ENCODE measurements around the gene CNFN. TPM values are rescaled to one million over a fixed set of nuclear protein-coding genes. Genes with fewer than 3 reads are reported as not detected.

CNFN gene, protein sequence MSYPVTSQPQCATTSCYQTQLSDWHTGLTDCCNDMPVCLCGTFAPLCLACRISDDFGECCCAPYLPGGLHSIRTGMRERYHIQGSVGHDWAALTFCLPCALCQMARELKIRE
- not detected in 2 replicates for total RNA-seq

DNA sequence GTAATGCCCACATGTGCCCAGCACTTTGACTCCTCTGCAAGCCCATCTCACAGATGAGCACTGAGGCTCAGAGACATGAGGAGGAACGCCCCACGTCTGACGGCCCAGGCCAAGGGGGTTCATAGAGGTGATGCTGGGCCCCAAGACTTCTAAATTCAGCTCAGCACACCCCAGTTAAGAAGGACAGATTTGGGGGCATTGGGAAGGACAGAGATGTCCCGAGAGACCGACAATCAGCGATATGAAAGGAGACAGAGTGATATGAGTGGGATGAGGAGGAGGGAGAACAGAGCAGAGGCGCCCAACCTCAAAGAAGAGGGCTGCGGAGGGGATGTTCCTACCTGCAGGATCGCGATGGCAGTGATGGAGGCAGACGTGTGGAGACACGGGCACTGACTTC, at the start of gene CNFN:
Gene CNFN, minus strand, starts transcription at position 399 of the 400 bp plus-strand sequence. CDS start 1,260 bp downstream, outside the sequence.
- intact Hi-C loops (cut with micrococcal nuclease): no loop called here

DNA sequence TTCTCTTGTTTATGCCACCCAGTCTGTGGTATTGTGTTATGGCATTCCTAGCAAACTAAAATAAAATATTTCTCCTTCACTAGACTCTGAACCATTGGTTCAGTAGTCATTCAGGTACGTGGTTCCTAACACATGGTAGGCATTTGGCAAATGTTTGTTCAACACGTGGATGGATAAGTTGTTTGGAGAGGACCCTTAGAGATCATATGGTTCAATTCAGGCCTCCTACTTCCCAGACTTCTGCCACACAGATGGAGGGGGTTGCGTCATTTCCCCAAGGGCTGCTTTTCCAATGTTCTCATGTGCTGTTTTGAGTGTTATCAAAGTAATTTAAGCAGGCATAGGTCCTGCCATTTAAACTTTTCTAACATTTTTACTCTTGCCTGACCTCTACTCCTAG, 45.9 kb upstream of the CNFN start:
- intact Hi-C loops (cut with micrococcal nuclease): no loop called here

DNA sequence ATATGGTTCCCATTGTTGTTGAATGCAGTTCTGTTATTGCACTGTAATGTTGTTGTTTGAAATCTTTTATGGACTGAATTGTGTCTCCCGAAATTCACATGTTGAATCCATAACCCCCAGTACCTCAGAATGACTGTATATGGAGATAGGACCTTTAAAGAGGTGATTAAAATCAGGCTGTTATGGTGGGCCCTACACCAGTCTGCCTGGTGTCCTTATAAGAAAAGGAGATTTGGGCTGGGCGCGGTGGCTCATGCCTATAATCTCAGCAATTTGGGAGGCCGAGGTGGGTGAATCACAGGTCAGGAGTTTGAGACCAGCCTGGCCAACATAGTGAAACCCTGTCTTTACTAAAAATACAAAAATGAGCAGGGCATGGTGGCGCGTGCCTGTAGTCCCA, 45.2 kb upstream of the CNFN start:
- intact Hi-C loops (cut with micrococcal nuclease): no loop called here

DNA sequence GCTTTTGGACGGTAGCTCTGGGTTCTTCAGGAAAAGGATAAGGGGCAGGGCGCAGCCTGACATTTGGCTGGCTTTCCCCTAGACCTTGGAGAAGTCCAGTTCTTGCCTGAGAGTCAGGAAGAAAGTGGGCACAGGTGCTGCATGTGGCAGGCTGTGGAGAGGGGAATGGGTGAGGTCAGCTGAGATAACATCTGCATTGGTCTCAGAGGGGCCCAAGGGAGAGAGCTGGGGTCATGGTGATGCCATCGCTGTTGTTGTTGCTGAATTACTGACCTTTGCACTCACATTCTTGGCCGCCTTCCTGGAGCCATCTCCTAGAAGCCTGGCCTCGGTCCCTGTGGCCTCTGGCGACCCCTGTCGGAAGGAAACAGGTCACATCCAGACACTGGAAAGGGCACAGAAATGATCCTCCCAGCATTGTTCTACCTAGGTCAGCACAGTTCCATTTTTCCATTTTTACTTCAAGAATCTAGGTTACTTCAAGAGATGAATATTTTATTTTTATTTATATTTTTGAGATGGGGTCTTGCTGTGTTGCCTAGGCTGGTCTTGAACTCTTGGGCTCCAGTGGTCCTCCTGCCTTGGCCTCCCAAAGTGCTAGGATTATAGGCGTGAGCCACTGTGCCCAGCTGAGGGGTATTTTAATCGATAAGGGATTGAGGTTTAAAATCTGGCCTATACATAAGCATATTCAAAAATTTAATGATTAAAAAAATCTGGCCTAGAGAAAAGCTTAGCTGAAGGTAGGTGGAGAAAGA, 43.6 kb upstream of the CNFN start:
- intact Hi-C loops (cut with micrococcal nuclease): loop anchor here (1.0 kb wide), 2 partner anchors 13 to 46 kb away; no protein-coding TSS in a partner anchor

DNA sequence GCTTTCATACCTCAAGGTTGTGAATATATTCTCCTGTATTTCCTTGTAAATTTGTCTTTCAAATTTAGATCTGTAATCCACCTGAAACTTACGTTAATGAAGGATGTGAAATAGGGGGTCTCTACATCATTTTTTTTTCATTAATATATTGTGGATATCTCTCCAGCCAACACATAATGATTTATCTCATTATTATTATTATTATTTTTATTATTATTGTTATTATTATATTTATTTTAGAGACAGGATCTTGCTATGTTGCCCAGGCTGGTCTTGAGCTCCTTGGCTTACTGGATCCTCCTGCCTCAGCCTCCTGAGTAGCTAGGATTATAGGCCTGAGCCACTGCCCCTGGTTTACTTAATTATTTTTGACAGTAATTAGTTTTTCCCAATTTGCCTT, 41.4 kb upstream of the CNFN start:
- intact Hi-C loops (cut with micrococcal nuclease): no loop called here

DNA sequence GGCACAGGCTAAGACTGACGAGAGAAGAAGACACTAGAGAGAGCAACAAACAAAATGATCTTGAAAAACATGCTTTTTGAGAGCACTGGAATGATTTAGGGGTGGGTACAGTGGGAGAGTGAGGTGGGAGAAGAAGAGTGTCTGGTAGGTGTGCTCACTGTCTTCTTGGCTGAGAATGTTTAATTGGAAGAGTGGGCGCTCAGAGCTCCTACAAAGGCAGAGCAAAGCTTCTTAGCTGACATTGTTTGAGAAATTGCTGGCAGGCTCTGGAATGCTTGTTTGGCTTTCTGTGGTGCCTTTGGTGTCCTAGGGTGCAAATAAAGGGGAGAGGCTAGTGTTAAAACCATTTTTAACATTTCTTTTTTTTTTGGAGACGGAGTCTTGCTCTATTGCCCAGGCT, 38.6 kb upstream of the CNFN start:
- intact Hi-C loops (cut with micrococcal nuclease): no loop called here

DNA sequence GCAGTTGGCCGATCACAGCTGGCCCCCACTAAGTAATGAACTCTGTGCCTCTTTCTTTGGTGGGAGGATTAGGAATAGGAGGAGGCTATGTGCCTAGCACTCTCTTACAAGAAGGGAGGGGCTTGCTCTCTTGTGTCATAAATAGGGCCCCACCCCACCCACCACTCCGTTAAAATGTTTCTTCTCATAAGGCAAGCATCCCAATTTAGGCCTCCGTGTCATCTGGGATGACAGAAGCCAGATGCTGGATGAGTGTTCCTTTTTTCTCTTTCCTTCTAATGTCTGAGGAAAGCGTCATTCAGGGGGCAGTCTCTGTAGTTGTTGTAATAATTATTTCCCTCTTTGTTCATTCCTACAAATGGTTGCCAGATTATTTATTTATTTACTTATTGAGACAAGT, 37.2 kb upstream of the CNFN start, which contains the start of gene LIPE:
Gene LIPE, minus strand, starts transcription at position 76 of the 400 bp plus-strand sequence. CDS start 239 bp downstream, outside the sequence.
- intact Hi-C loops (cut with micrococcal nuclease): no loop called here

DNA sequence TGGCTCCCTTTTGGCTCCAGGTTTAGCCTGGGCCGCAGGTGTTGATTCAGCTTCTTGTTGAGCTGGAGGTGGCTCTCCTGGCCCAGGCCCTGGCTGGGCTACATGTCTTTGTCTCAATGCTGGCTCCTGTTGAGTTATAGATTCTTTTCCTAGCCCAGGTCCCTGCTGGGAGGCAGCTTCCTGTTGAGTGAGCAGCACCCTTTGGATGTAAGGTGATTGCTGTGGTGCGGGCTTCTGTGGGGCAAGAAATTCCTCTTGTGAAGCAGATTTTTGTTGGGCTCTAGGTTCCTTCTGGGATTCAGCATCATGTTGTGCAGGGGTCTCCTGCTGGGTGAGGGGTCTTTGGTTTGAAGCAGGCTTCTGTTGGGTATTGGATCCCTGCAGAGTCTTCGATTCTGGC, 36.5 kb upstream of the CNFN start:
- intact Hi-C loops (cut with micrococcal nuclease): no loop called here

DNA sequence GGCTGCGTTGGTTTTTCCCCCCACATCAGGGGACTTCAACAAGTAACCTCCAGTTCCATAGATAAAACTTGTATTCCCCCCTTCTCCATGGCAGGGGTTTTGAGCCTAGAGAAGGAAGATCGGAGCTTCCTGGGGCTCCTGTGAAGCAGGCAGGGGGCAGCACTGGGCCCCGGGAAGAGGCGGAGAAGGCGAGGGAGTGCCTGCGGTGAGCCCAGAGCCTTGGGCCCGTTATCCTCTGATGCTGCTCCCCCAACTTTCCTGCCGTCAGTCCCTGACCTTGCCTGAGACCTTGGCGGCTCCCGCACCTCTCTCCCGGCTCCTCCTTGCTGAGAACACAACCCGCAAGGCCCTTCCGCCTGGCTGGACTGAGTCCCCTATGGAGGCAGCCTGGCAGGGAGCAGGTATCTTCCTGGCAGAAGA, 34.6 kb upstream of the CNFN start:
- intact Hi-C loops (cut with micrococcal nuclease): no loop called here

DNA sequence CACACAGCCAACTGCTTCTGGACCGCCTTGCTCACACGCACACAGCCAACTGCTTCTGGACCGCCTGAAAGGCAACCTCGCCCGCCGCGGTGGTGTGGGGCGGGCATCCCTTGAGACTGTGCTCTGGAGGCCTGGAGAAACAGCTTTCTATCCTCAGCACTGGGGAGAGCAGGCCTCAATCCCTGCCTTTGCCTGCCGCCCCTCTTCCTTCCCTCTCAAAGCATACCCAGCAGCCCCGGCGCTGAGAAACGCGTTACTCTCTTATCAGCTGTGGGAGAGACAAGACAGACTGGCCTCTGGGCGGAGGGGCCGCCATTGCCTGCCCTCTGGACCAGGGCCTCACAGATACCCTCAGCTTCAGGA, 34.2 kb upstream of the CNFN start:
- intact Hi-C loops (cut with micrococcal nuclease): no loop called here

DNA sequence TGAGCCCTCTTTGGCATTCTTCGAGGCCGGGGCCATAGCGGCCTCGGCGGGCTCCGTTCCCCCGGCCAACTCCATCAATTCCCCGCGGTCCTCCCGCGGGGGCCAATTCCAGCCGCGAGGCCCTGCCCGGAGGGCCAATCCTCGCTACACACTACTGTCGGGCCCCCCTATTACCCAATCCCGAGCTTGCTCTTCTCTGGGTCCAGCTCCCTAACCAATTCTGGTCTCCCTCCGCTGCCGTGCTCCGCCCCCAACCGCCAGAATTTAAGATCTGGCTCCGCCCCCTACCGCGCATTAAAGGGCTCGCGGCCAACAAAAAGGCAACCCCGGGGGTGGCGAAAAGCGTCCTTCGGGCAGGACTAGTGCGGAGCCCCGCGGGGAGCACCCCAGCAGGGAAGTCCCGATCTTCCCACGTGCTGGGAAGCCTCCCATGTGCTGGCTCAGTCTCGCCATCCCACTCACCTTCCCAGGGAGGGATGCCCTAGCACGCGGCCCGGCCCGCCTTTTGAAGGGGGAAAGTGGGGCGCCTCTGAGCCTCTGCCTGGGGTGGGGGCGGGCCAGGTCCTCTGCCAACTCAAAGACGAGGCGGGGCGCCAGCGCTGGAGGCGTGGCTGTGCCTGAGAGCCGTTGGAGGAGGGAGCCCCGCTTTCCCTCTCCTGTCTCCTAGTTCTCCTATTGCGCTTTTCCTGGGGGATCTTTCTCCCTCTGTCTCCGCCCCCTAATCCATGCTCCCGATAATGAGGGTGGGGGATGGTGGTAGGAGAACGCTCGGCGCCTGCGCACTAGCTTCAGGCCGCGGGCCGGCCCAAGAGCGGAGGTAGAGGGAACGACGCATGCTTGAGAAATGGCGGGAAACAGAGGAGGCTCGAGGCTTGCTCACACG, 33.6 kb upstream of the CNFN start:
- intact Hi-C loops (cut with micrococcal nuclease): loop anchor here (1.0 kb wide), 11 partner anchors 22 to 348 kb away; partner anchors contain the start of genes DEDD2, GSK3A, MEGF8 and PAFAH1B3

DNA sequence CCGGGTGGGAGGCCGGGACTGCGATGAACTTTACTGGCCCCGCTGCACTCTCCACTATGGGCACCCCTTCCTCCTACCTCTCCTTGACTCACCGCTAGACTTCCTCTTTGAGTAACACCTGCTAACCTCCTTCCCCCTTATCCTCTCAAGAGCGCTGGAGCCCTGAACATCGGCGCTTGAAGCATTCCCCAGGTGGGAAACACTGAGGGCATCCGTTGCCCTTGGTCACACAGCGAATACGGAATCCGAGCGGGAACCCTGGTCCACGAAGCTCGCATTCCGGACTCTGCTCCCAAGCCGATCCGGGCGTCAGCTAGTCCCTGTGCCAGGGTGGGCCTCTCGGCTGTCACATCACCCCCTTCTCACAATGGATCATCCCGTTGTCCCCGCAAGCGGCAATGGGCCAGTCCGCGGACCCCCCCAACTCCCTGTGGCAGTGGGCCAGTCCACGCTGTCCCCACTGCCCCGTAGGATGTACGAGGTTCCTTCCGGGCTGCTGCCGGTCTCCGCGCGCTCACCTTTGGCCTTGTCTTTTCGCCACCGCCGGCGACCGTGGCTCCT, 32.9 kb upstream of the CNFN start:
- intact Hi-C loops (cut with micrococcal nuclease): loop anchor here (1.0 kb wide), 11 partner anchors 22 to 348 kb away; partner anchors contain the start of genes DEDD2, GSK3A, MEGF8 and PAFAH1B3

DNA sequence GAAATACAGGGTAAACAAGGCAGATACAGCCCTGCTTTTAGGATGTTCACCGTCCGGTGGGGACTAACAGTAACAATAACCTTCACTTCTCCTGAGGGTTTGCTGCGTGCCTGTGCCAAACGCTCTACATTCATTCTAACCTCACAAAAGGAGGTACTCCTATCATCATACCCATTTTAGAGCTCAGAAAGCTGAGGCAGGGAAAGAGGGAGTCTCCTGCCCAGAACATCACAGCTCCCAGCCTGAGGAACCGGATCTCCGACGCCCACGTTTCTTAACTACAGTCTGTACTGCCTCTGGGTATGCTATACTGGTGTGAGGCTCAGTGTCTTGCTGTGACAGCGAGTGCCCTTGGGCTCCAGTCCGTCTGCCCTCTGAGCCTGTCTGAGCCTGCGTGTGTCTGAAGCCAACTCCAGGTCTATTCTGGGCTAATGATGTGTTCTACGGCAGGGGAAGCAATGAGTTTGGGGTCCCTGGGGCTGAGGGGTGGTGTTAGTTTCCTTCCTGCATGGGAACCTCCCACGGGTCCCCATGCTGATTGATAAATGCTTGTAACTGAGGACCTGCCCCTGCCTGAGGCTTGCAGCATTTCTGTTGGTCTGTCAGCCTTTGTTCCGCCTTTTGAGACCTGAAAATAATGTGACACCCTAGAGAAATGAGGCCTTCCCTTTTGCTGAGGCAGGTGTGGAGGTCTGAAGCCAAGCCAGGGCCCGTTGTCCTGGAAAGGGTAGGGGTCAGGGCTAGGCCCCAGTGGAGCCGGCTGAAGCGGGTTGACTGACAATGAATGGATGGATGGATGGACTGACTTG, 32.2 kb upstream of the CNFN start:
- intact Hi-C loops (cut with micrococcal nuclease): no loop called here

DNA sequence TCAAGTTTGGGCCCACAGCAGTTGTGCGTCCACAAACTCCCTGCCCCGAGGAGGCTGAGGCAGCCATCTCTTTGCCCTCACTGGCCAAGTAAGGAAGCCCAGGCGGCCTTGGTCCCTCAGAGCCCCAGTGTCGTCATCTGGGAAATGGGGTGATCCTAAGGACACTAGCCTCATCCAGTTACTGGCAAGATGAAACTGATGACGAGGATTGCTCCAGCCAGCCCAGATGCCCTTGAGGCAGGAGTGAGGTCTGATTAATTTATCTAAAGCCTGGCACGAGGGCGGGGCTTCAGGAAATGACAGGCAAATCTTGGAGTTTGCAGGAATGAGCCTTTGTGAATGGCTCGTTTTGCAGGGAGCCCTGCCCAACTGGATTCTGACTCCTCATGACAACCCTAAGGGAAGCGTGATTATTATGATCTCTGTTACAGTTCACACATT, 31.5 kb upstream of the CNFN start:
- intact Hi-C loops (cut with micrococcal nuclease): no loop called here

DNA sequence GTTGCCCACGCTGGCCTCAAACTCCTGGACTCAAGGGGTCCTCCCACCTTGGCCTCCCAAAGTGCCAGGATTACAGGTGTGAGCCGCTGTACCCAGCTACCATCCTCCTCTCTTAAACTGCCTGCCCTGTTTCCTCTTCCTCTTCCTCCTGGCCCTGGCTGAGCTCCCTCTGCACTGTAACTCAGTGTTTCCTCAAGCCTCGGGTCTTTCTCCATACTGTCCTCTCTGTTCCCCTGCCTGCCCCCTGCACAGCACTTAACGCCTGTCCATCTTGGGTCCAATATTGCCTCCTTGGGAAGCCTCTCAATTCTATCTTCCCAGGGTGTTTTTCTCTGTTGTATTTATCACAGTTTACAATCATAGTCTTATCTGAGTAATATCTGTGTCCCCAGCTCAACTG, 31.0 kb upstream of the CNFN start:
- intact Hi-C loops (cut with micrococcal nuclease): no loop called here

DNA sequence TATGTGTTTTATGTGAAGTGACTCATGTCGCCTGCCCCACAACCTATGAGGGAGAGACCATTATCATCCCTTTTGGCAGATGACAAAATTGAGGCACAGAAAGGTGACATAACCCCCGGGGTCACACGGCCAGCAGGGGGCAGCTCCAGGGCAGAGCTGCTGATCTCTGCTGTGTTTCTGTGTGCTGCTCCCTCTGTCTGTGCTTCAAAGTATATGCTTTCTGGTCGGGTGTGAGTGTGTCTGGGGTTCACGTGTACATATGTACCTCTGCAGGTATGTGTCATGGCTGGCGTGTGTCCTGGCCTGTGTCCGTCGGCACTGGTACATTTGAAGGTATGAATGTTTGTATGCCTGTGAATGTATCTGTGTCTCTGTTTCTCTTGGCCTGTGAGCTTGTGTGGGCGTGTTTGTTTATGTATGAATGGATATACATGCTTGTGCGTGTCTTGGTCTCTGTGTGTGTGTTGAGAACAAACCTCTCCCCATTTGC, 30.0 kb upstream of the CNFN start:
- intact Hi-C loops (cut with micrococcal nuclease): loop anchor here (1.0 kb wide), 5 partner anchors 13 to 312 kb away; no protein-coding TSS in a partner anchor

DNA sequence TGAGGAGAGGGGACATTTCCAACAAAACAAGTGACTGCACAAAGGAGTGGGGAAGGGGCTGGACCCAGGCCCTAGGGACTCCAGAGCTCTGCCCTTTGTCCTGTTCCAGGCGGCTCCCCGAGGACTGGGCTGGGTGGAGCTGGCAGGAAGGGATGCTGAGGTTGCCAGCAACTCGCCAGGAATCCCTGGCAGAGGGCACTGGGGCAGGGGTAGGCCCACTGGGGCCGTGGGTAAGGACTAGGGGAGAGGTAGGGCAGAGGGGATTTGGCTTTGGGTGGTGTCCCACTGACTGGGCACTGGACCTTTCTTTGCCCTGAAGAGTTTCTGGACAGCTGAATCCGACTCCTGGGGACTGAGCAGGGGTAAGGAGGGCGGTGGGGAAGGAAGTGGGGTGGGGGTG, 29.2 kb upstream of the CNFN start:
- intact Hi-C loops (cut with micrococcal nuclease): no loop called here

DNA sequence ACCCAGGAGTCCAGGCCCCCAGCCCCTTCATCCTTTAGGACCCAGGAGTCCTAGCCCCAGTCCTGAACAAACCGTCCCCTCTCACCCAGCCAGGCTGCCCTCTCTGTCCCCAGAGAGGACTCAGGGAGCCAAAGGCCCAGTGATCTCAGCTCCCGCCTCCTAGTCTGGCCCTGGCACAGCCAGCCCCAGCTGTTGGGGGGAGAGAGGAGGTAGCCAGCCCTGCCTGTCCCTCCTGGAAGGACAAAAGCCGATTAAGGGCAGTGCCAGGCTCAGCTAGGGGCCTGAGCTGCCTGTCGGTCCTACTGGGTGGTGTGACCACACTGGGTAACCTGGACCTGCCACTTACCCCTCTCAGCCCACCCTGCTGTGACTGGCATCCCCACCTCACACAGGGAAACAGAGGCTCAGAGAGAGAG, 22.6 kb upstream of the CNFN start:
- intact Hi-C loops (cut with micrococcal nuclease): no loop called here

DNA sequence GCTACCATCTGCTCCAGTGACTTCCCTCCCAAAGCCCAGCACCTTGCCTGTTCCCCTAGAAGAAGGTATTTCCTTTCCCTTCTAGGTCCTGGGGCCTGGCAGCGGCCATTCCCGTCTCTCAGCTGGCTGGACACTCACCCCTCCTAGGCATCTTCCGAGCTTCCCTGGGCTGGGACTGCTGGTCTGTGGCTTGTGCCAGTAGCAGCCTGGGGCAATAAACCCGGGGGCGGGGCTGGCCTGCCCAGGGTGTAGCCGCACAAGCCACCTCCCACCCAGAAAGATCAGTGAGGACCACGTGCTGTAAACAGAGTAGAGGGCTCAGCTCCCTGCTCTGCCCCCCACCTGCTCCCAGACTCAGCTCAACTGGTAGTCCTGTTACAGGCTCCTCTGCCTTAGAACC, 22.1 kb upstream of the CNFN start:
- intact Hi-C loops (cut with micrococcal nuclease): no loop called here

DNA sequence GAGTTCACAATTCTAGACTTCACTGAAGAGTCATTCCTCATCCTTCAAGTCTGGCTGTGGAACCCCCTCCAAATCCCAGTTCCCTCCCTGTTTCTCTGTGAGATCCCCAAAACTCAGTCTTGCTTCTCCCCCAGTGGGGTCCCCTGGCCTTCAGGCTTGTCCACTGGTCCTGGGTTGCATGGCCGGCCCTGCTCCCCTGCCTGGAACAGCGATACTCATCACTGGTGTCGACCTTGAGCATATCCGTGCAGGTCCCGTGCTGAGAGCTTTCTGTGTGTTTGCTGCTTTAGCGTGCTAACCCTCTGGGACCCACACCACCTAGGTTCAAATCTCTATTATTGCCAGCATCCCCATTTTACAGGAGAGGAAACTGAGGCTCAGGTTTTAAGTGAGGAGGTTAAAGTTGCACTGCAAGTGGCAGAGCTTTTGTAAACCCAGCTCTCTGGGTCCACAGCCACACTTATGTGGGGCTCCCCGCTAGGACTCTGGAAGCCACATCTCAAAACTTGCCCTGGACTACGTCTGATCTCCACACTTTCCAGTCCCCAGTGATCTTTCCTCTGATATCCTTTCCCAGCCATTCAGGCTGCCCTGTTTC, 21.6 kb upstream of the CNFN start:
- intact Hi-C loops (cut with micrococcal nuclease): no loop called here

Measured in T-helper 1 cell treated with Interleukin-12 subunit alpha and Interleukin-12 subunit beta and Interleukin-4 antibody, amounts not matched to agents 30 ng/mL and 1 ng/mL, for 36 hours (primary cell).